Measurements from ENCODE around the gene GAS2L3. TPM values are rescaled to one million over a fixed set of nuclear protein-coding genes. Genes with fewer than 3 reads are reported as not detected.

GAS2L3 gene
- total and polyA plus RNA-seq, 2 of the 13 experiments (the other 11 are each of a cell fraction or from before 2014, with no cell fraction given): 7.0 to 20.8 TPM

DNA sequence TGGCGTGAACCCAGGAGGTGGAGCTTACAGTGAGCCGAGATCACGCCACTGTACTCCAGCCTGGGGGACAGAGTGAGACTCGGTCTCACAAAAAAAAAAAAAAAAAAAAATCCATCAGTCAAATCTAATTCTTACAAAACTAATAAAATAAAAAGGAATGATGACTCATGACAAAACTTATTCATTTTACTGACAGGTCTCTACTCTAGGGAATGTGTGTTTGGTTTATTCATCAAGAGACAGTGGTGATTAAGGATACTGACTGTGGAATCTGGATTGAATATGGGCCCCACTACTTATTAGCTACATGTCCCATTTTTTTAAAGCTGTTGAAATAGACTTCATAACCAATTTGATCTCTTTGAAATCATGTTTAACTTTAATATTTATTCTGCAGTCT is 29.3 kb upstream of the GAS2L3 start:
- Histone ChIP-seq H3K36me3 (replicated peaks in 1 of 2; ENCODE audit: control insufficient read depth in 1 of 2, insufficient read depth in 2 of 2, low read length in 2 of 2) (peaks cover 9 to 77% of the 10 kb centered on the region in 2 experiments), H3K27me3 (ENCODE audit: control insufficient read depth in 1 of 2, insufficient read depth in 2 of 2, low read length in 2 of 2) (no peaks in the 10 kb centered on the region), H3K4me1 (ENCODE audit: insufficient read depth, low read length) (no peaks in the 10 kb centered on the region), H3K79me2 (ENCODE audit: insufficient read depth, low read length) (no peaks in the 10 kb centered on the region), H3K4me2 (ENCODE audit: low read depth, low read length) (no peak overlapping the region), H3K4me3 (replicated peaks in 1 of 3; ENCODE audit: insufficient read depth in 1 of 3, low read depth in 2 of 3, low read length in 3 of 3) (no peak overlapping the region), H4K20me1 (ENCODE audit: insufficient read depth, low read length) (no peaks in the 10 kb centered on the region), H3K27ac (ENCODE audit: extremely low read length, insufficient read depth, low read length) (no peak overlapping the region), H2AFZ (ENCODE audit: low read length) (no peak overlapping the region), H3K9me3 (ENCODE audit: low read length) (no peaks in the 10 kb centered on the region), H3K9ac (ENCODE audit: insufficient read depth, low read depth, low read length) (no peak overlapping the region)
- in situ Hi-C loops (cut with HindIII; ENCODE audit: extremely low pct_ligation_motif_present, low pct_unique_long_range_greater_than_20kb) (no loop called here), intact Hi-C loops (cut with micrococcal nuclease; ENCODE audit: unreplicated experiment) (no loop called here)
- POLR2A ChIA-PET: no interaction called here
- ATAC-seq (no peak), DNase-seq (ENCODE audit: low spot score) (no peak), FAIRE-seq (no peak)
- CTCF ChIA-PET (ENCODE audit: low intra/inter-chr PET ratio, low total read pairs): no interaction called here
- WGBS (ENCODE audit: low lambda C conversion rate): 97% methylated on average over 4 of the region's 4 CpGs
- TF ChIP-seq, protein P1, sequence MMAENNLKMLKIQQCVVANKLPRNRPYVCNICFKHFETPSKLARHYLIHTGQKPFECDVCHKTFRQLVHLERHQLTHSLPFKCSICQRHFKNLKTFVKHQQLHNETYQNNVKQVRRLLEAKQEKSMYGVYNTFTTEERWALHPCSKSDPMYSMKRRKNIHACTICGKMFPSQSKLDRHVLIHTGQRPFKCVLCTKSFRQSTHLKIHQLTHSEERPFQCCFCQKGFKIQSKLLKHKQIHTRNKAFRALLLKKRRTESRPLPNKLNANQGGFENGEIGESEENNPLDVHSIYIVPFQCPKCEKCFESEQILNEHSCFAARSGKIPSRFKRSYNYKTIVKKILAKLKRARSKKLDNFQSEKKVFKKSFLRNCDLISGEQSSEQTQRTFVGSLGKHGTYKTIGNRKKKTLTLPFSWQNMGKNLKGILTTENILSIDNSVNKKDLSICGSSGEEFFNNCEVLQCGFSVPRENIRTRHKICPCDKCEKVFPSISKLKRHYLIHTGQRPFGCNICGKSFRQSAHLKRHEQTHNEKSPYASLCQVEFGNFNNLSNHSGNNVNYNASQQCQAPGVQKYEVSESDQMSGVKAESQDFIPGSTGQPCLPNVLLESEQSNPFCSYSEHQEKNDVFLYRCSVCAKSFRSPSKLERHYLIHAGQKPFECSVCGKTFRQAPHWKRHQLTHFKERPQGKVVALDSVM (CRISPR knock-in tag; IDR thresholded peaks at IDR 0.05): no peak
- TF ChIP-seq MAFK (conservative IDR thresholded peaks at IDR 0.05 in 1 of 2, IDR thresholded peaks at IDR 0.05 in 1 of 2; ENCODE audit: low read length in 2 of 2) (peak; percentile 7 to 34; a peak in 2 of 4 replicates), ZNF547 (CRISPR knock-in tag; IDR thresholded peaks at IDR 0.05) (no peak), THAP9 (CRISPR knock-in tag; IDR thresholded peaks at IDR 0.05; ENCODE audit: borderline replicate concordance) (no peak)
- no TSS peak for BruUV-seq (replicated peaks)
